Activated CD4-positive, alpha-beta memory T cell treated with anti-CD3 and anti-CD28 coated beads for 36 hours (primary cell): ENCODE measurements around the gene IKZF3. TPM values are rescaled to one million over a fixed set of nuclear protein-coding genes. Genes with fewer than 3 reads are reported as not detected.
A peak's percentile ranks its signal among the peaks of the same experiment; 100 is the strongest.

Experiments
- CTCF ChIA-PET: fragments of 350-600 bp; sonication (Branson Sonifier 250); formaldehyde crosslinking; loops from one replicate; lab custom pipeline; 2021; ENCODE audit warnings: antibody characterized with exemption, inconsistent platforms; lab: Charles Lee
- POLR2A ChIA-PET: fragments of 350-600 bp; sonication (Branson Sonifier 250); formaldehyde crosslinking; loops from one replicate; lab custom pipeline; 2021; ENCODE audit warnings: antibody characterized with exemption; lab: Charles Lee
- DNase-seq: peaks from one replicate; pipeline ENCODE4 v3.0.0-alpha.2; 2020
- H3K27ac Mint-ChIP-seq: one replicate; pipeline ENCODE4 v1.8.0; 2021; ENCODE audit warnings: mixed read lengths
- H3K27me3 Mint-ChIP-seq: one replicate; pipeline ENCODE4 v1.8.0; 2021; ENCODE audit warnings: mixed read lengths
- H3K36me3 Mint-ChIP-seq: one replicate; pipeline ENCODE4 v1.8.0; 2021; ENCODE audit warnings: mixed read lengths
- H3K4me1 Mint-ChIP-seq: one replicate; pipeline ENCODE4 v1.8.0; 2021; ENCODE audit warnings: low read depth, mixed read lengths
- H3K4me3 Mint-ChIP-seq: one replicate; pipeline ENCODE4 v1.8.0; 2021; ENCODE audit warnings: mild to moderate bottlenecking, mixed read lengths
- H3K9me3 Mint-ChIP-seq: one replicate; pipeline ENCODE4 v1.8.0; 2021; ENCODE audit warnings: mixed read lengths
- intact Hi-C: fragments of 100-400 bp; cut with micrococcal nuclease; formaldehyde crosslinking; loops from one replicate; pipeline ENCODE4 v1.15.1; 2023
- total RNA-seq, 2 experiments: library from RNA; stranded (reverse); gene quantifications; one replicate each; pipeline ENCODE4 v1.2.3, GENCODE V29; 2021

The IKZF3 gene
- total RNA-seq, 2 experiments from 2014 or later: 51.2 to 52.0 TPM

DNA sequence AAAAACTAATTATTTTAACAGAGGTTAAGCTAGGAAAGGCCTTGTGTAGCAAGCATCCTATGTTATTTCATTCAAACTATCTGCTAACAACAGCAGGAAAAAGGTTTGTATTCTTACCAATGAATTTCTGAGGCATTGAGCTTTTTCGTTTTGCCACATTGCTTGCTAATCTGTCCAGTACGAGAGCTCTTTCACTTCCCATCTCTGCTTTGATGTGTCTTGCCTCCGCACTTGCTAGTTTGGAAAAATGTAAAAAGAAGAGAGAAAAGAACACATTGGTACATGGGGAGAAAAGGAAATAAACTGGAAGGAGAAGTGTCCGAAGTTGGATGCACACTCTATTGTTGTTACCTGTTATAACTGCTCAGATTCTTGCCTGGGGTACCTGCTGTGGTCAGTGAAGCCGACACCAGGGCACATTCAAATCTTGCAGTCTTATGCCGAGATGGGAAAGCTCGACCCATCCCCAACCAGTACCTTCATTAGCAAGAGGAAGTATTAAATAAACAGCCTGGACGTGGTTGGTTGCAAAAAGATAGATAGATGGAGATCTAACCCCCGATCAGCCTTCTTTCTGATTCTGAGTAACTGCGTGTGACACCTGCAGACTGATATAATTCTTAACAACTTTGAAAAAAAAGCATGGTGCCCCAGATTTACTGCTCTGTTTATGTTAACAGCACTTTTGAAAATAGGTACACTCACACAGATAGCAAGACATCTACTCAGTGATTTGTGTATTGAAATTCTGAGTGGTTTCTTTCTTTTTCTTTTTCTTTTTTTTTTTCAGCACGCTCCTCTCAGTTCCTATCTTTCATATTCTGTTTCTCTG, 86.4 kb downstream of the IKZF3 start:
- Mint-ChIP-seq H3K9me3 (no peaks in the 10 kb centered on the region), H3K27ac (peak overlapping the region; percentile 88), H3K36me3 (peaks cover 36% of the 10 kb centered on the region), H3K4me3 (peak overlapping the region; percentile 80), H3K27me3 (no peaks in the 10 kb centered on the region), H3K4me1 (peaks cover 84% of the 10 kb centered on the region)
- intact Hi-C loops: loop anchor here (1.0 to 5.0 kb wide), 4 partner anchors 7 to 375 kb away; partner anchors contain the start of gene FBXL20
- ChIA-PET POLR2A (interaction anchor here (0.6 to 5.1 kb wide), 14 partner anchors 8 to 786 kb away, joined by 3 to 61 read pairs (median 4); partner anchors contain the start of gene IKZF3), CTCF (interaction anchor here (0.7 to 3.7 kb wide), 9 partner anchors 11 to 157 kb away, joined by 3 to 14 read pairs (median 5); no protein-coding TSS in a partner anchor)
- DNase-seq: no peak

DNA sequence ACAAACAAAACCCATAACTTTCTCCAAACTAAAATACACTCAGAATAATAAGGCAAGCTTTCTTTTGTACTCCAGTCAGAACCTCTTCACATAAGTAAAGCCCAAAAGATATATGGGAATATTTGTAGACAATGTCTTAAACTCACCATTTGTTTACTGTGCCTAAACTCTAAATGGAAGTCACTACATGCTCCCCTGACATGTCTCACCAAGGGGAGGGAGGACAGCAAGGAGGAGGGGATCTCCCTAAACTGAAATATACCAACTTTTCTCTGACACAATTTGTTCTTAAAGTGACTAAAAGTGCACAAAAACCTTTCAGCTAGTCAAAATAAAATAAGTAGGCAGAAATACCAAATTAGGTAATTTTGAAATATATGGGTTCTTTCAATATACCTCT, 87.9 kb downstream of the IKZF3 start:
- peak overlapping the region; percentile 88 for H3K27ac Mint-ChIP-seq
- H3K36me3 Mint-ChIP-seq: peaks cover 38% of the 10 kb centered on the region
- peaks cover 85% of the 10 kb centered on the region for H3K4me1 Mint-ChIP-seq
- DNase-seq: peak; percentile 47
- intact Hi-C loops: loop anchor here (2.0 to 5.0 kb wide), 2 partner anchors 37 to 374 kb away; partner anchors contain the start of gene FBXL20
- ChIA-PET POLR2A (interaction anchor here (0.9 to 5.1 kb wide), 10 partner anchors 17 to 788 kb away, joined by 3 to 61 read pairs (median 8); partner anchors contain the start of gene IKZF3), CTCF (interaction anchor here (0.7 to 3.7 kb wide), 8 partner anchors 15 to 155 kb away, joined by 3 to 14 read pairs (median 6); partner anchors contain the start of gene MIEN1)
- peak overlapping the region; percentile 80 for H3K4me3 Mint-ChIP-seq
- no peaks in the 10 kb centered on the region for H3K27me3 Mint-ChIP-seq
- H3K9me3 Mint-ChIP-seq: no peaks in the 10 kb centered on the region

DNA sequence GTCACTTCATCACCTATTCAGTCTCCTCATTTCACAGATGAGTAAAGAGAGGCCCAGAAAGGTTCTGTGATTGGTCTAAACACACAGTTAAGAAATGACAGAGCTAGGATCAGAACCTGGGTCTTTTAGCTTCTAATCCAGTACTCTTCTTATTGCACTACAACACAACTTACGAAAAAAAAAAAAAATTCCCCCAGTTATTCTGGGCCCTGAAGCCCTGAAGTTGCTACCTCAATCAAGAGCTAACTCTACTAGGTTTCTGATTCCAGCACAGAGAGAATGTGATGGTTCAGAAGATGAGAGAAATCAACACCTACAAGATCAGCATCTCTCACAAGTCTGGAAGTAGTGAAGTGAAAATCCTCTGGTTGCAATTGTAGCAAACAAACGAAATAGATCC, 89.1 kb downstream of the IKZF3 start:
- peak overlapping the region; percentile 88 for H3K27ac Mint-ChIP-seq
- peak overlapping the region; percentile 80 for H3K4me3 Mint-ChIP-seq
- peaks cover 41% of the 10 kb centered on the region for H3K36me3 Mint-ChIP-seq
- H3K4me1 Mint-ChIP-seq: peaks cover 89% of the 10 kb centered on the region
- H3K27me3 Mint-ChIP-seq: no peaks in the 10 kb centered on the region
- intact Hi-C loops: loop anchor here (1.0 to 5.0 kb wide), 2 partner anchors 92 to 373 kb away; partner anchors contain the start of gene FBXL20
- DNase-seq: no peak
- CTCF ChIA-PET: interaction anchor here (0.7 to 3.7 kb wide), 5 partner anchors 10 to 90 kb away, joined by 3 to 14 read pairs (median 4); no protein-coding TSS in a partner anchor
- H3K9me3 Mint-ChIP-seq: no peaks in the 10 kb centered on the region
- POLR2A ChIA-PET: interaction anchor here (1.1 to 5.1 kb wide), 8 partner anchors 13 to 90 kb away, joined by 5 to 61 read pairs (median 10); partner anchors contain the start of gene IKZF3

GRCh38 chr17:39774047-39774446, 90.1 kb downstream of the IKZF3 start:
- peaks cover 43% of the 10 kb centered on the region for H3K36me3 Mint-ChIP-seq
- peak overlapping the region; percentile 52 for H3K4me3 Mint-ChIP-seq
- POLR2A ChIA-PET: interaction anchor here (2.0 to 5.1 kb wide), 4 partner anchors 19 to 45 kb away, joined by 6 to 61 read pairs (median 18); no protein-coding TSS in a partner anchor
- intact Hi-C loops: loop anchor here (5.0 kb wide), 3 partner anchors 153 to 323 kb away; partner anchors contain the start of genes LRRC3C, ORMDL3 and PSMD3
- DNase-seq: no peak
- peaks cover 94% of the 10 kb centered on the region for H3K4me1 Mint-ChIP-seq
- H3K9me3 Mint-ChIP-seq: no peaks in the 10 kb centered on the region
- CTCF ChIA-PET: no interaction called here
- no peaks in the 10 kb centered on the region for H3K27me3 Mint-ChIP-seq
- H3K27ac Mint-ChIP-seq: peak overlapping the region; percentile 88

- Mint-ChIP-seq H3K4me3 (peak overlapping the region; percentile 18), H3K27ac (peak overlapping the region; percentile 80), H3K36me3 (peaks cover 48% of the 10 kb centered on the region), H3K9me3 (no peaks in the 10 kb centered on the region), H3K4me1 (peaks cover 95% of the 10 kb centered on the region), H3K27me3 (no peaks in the 10 kb centered on the region)
- intact Hi-C loops: loop anchor here (5.0 kb wide), 3 partner anchors 154 to 324 kb away; partner anchors contain the start of genes LRRC3C, ORMDL3 and PSMD3
- DNase-seq: no peak
- POLR2A ChIA-PET: interaction anchor here (0.9 to 5.1 kb wide), 7 partner anchors 15 to 46 kb away, joined by 3 to 61 read pairs (median 6); no protein-coding TSS in a partner anchor
- CTCF ChIA-PET: interaction anchor here (0.9 kb wide), 1 partner anchor 15 kb away, joined by 3 read pairs; no protein-coding TSS in a partner anchor
Measured at GRCh38 chr17:39772987-39773934, 90.9 kb downstream of the IKZF3 start.

- H3K4me1 Mint-ChIP-seq: peaks cover 93% of the 10 kb centered on the region
- intact Hi-C loops: loop anchor here (5.0 kb wide), 3 partner anchors 155 to 325 kb away; partner anchors contain the start of genes LRRC3C, ORMDL3 and PSMD3
- DNase-seq: no peak
- POLR2A ChIA-PET: interaction anchor here (0.9 to 1.2 kb wide), 4 partner anchors 14 to 19 kb away, joined by 3 to 4 read pairs (median 3); no protein-coding TSS in a partner anchor
- CTCF ChIA-PET: interaction anchor here (0.9 to 1.0 kb wide), 2 partner anchors 14 to 19 kb away, joined by 3 read pairs; no protein-coding TSS in a partner anchor
- H3K27me3 Mint-ChIP-seq: no peaks in the 10 kb centered on the region
- no peaks in the 10 kb centered on the region for H3K9me3 Mint-ChIP-seq
- peak overlapping the region; percentile 28 for H3K4me3 Mint-ChIP-seq
- H3K36me3 Mint-ChIP-seq: peaks cover 52% of the 10 kb centered on the region
- peak overlapping the region; percentile 80 for H3K27ac Mint-ChIP-seq
Measured at GRCh38 chr17:39772415-39772814, 91.7 kb downstream of the IKZF3 start.

- H3K27me3 Mint-ChIP-seq: no peaks in the 10 kb centered on the region
- intact Hi-C loops: loop anchor here (1.0 to 5.0 kb wide), 7 partner anchors 8 to 327 kb away; partner anchors contain the start of genes LRRC3C, ORMDL3 and PSMD3
- peaks cover 96% of the 10 kb centered on the region for H3K4me1 Mint-ChIP-seq
- DNase-seq: peak; percentile 82
- H3K27ac Mint-ChIP-seq: peak overlapping the region; percentile 85
- no peaks in the 10 kb centered on the region for H3K9me3 Mint-ChIP-seq
- ChIA-PET CTCF (interaction anchor here (0.6 to 2.0 kb wide), 13 partner anchors 9 to 149 kb away, joined by 3 to 16 read pairs (median 5); partner anchors contain the start of genes IKZF3 and MIEN1), POLR2A (interaction anchor here (1.1 to 2.2 kb wide), 11 partner anchors 7 to 97 kb away, joined by 3 to 42 read pairs (median 7); partner anchors contain the start of gene IKZF3)
- no peak overlapping the region for H3K4me3 Mint-ChIP-seq
- H3K36me3 Mint-ChIP-seq: peaks cover 59% of the 10 kb centered on the region
Measured at GRCh38 chr17:39769974-39770587, 94.0 kb downstream of the IKZF3 start.

- POLR2A ChIA-PET: interaction anchor here (0.5 to 1.1 kb wide), 4 partner anchors 9 to 65 kb away, joined by 3 to 6 read pairs (median 3); no protein-coding TSS in a partner anchor
- intact Hi-C loops: no loop called here
- H3K36me3 Mint-ChIP-seq: peaks cover 59% of the 10 kb centered on the region
Measured at GRCh38 chr17:39767147-39767546, 97.0 kb downstream of the IKZF3 start.

GRCh38 chr17:39765766-39766165, 98.3 kb downstream of the IKZF3 start:
- DNase-seq: peak; percentile 8
- H3K9me3 Mint-ChIP-seq: no peaks in the 10 kb centered on the region
- no peak overlapping the region for H3K4me3 Mint-ChIP-seq
- no peaks in the 10 kb centered on the region for H3K27me3 Mint-ChIP-seq
- H3K4me1 Mint-ChIP-seq: peaks cover 84% of the 10 kb centered on the region
- POLR2A ChIA-PET: interaction anchor here (1.0 kb wide), 1 partner anchor 304 kb away, joined by 3 read pairs; the partner anchor contains the start of gene CDK12
- intact Hi-C loops: no loop called here
- peak overlapping the region; percentile 85 for H3K27ac Mint-ChIP-seq
- H3K36me3 Mint-ChIP-seq: peaks cover 54% of the 10 kb centered on the region
- CTCF ChIA-PET: interaction anchor here (1.3 kb wide), 1 partner anchor 12 kb away, joined by 3 read pairs; no protein-coding TSS in a partner anchor

More at GRCh38 chr17:39767147-39767546, 97.0 kb downstream of the IKZF3 start:
- H3K27ac Mint-ChIP-seq: peak overlapping the region; percentile 85
- DNase-seq: peak; percentile 43
- peak overlapping the region; percentile 4 for H3K4me3 Mint-ChIP-seq
- H3K9me3 Mint-ChIP-seq: no peaks in the 10 kb centered on the region
- H3K27me3 Mint-ChIP-seq: no peaks in the 10 kb centered on the region
- H3K4me1 Mint-ChIP-seq: peaks cover 88% of the 10 kb centered on the region
- CTCF ChIA-PET: interaction anchor here (1.3 kb wide), 1 partner anchor 10 kb away, joined by 3 read pairs; no protein-coding TSS in a partner anchor

- Mint-ChIP-seq H3K4me3 (no peak overlapping the region), H3K36me3 (peaks cover 54% of the 10 kb centered on the region), H3K4me1 (peaks cover 80% of the 10 kb centered on the region), H3K27me3 (no peaks in the 10 kb centered on the region), H3K27ac (peak overlapping the region; percentile 14), H3K9me3 (no peaks in the 10 kb centered on the region)
- DNase-seq: peak; percentile 4
- intact Hi-C loops: no loop called here
- POLR2A ChIA-PET: interaction anchor here (2.4 kb wide), 1 partner anchor 10 kb away, joined by 9 read pairs; no protein-coding TSS in a partner anchor
- CTCF ChIA-PET: interaction anchor here (0.7 to 1.0 kb wide), 2 partner anchors 9 to 144 kb away, joined by 3 read pairs; no protein-coding TSS in a partner anchor
Measured at GRCh38 chr17:39765175-39765574, 98.9 kb downstream of the IKZF3 start.
